ENCODE data around the gene TNPO2.
"Not testable (repeated sequence)": the region's sequence is repeated elsewhere in the genome, so short reads cannot be mapped to it uniquely, and the experiment has no call there.

TNPO2 gene

DNA sequence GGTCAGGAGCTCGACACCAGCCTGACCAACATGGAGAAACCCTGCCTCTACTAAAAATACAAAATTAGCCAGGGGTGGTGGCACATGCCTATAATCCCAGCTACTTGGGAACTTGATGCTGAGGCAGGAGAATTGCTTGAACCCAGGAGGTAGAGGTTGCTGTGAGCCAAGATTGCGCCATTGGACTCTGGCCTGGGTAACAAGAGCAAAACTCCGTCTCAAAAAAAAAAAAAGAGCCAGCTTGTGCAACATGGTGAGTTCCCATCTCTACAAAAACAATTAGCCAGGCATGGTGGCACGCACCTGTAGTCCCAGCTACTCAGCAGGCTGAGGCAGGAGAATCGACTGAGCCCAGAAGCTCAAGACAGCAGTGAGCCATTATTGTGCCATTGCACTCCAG is 45.7 kb downstream of the TNPO2 start:
- not testable (repeated sequence) for DNase-seq

DNA sequence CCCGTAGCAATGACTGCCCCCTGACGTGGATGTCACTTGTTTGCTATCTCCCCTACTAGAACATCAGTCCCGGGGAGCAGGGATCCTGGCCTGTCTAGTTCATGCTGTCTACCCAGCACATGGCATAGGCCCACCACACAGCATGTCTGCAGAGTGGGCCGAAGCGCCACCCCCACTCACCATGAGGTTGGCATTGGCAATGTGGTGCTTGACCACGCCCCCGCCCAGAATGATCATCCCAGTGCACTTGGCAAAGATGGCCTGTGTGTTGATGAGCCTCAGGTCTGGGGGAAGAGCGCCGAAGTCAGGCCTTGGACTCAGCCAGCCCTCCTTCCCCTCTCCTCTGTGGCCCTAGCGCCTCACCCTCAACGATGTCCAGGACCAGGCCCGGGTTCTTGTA is 46.8 kb downstream of the TNPO2 start:
- no peak for DNase-seq

DNA sequence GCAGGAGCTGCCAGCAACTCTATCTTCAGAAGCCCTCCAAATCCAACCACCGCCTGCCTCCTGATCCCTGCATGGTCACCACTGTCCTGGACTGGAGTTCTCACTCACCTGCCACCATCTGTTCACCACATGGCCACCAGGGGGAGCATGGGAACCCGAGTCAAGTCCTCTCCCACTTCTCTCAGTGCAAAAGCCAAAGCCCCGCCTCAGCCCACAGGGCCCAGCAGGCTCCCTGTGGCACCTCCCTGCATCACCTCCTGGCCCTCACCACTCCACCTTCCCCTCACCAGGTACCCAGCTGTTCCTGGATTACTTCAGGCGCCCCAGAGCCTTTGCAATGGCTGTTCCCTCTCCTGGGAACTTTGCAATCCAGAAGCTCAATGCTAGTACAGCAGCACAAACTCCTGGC is 47.3 kb downstream of the TNPO2 start:
- peak in 55 of 58 donors; percentile 2 to 86 (median 44) for DNase-seq

DNA sequence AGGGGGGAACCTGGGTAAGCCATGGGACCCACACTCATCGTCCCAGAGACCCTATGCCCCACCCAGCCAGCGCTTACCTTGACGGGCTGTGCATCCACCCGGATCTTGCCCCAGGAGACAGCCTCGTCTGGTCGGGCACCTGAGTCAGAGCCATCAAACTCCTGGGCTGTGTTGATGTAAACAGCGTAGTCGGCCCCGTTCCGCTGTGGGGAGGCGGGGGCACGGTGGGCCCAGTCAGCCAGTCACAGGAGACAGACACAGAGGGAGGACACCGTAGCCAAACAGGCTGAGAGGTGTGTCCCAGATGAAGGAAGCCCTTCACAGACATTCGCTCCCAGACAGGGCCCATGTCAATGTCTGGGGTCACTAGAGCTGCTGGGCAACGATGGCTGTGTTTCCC is 47.8 kb downstream of the TNPO2 start:
- no peak for DNase-seq

DNA sequence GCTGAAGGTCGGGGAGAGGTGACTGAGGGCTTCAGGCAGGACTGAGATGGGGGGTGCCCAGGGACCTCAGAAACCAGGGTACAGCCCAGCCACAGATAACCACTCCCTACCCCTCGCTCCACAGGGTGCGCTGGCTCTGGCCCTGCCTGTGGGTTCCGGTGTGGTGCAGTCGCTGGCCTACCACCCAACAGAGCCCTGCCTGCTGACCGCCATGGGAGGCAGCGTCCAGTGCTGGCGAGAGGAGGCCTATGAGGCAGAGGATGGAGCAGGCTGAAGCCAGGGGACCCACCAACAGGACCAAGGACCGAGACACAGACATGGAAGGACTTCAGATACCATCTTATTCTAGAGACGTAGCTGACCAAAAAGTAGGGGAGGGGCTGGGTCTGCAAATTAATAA is 48.3 kb downstream of the TNPO2 start:
- no peak for DNase-seq

DNA sequence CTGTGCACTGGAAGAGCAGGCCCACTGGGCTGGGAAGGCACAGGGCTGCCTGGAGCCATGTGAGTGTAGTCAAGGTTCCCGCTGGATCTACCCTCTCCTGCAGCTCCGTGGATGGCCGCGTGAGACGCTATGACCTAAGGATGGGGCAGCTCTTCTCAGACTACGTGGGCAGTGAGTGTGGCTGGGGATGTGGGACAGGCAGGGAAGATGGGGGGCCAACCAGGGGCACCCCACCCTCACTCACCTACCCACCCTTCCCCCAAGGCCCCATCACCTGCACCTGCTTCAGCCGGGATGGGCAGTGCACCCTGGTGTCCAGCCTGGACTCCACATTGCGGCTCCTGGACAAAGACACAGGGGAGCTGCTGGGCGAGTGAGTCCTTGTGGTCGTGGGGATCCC is 51.0 kb downstream of the TNPO2 start:
- DNase-seq = no peak

DNA sequence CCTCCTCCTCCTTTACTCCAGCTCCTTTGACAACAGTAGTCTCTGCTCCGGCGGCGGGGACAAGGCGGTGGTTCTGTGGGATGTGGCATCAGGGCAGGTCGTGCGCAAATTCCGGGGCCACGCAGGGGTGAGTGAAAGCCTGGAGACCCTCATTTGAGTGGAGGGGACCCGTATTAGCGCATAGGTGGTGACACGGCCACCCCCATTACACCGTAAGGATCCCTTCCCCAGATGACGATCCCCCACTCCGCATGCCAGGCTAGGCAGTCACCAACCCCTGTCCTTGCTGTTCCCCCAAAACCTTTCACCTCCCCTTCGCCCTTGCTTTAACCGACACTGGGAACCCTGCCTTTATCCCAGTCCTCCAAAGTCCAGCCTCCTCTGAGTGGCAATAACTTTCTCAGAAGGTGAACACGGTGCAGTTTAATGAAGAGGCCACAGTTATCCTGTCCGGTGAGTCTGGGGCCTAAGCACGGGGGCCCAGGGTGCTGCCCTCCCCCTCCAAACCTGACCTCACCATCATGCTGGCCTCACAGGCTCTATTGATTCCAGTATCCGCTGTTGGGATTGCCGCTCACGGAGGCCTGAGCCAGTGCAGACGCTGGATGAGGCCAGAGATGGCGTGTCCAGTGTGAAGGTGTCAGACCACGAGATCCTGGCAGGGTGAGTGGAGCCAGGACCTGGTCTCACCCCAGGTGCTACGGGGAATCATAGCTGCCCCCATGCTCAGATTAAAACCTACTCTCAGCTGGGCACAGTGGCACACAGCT is 53.4 kb downstream of the TNPO2 start:
- DNase-seq = no peak

DNA sequence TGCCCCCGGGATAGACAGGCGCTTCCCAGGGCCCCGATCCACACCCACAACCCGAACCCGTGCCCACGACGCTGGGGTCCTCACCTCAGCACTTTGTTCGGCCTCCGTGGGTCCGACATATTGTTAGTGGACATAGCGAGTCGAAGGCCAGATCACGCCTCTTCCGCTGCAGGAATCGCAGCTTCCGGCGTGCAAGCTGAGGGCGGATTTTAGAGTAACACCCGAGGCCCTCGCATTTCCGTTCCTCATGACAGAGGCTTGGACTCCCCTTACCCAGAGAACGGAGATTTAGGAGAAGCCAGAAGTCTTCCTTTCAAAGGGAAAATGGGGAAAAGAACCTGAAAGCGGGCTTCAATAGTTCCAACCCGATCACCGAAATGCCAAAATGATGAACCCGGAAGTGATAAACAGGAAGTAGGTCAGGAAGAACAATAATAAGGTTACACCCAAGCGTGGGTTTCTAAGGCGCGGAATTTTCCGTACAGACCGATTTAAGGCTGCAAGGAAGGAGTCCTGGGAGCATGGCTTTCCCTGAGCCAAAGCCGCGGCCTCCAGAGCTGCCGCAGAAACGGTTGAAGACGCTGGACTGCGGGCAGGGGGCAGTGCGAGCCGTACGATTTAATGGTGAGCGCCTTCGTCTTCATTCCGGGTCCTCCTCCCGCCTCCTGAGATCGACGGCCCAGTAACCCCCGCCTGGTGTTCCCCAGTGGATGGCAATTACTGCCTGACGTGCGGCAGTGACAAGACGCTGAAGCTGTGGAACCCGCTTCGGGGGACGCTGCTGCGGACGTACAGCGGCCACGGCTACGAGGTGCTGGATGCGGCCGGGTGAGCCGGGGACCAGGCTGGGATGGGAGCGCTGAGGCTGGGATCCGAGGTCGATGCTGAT is 54.2 kb downstream of the TNPO2 start:
- DNase-seq = peak in 57 of 58 donors; percentile 36 to 90 (median 78)

DNA sequence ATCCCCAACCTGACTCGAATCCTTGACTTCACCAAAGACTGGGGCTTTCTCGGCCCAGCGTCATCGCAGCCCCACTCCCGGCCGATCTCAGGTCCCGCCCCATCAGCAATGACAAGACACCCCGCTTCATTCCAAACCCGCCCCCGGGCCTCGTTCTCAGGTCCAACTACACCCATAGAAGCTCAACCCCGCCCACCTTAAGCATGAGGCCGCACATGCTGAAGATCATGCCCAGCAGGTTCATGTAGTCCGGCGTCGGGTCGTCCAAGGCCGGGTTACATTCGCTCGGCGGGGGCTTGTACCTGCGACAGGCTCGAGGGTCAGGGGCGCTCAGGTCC is 54.8 kb downstream of the TNPO2 start:
- peak in 33 of 58 donors; percentile 28 to 75 (median 65) for DNase-seq

DNA sequence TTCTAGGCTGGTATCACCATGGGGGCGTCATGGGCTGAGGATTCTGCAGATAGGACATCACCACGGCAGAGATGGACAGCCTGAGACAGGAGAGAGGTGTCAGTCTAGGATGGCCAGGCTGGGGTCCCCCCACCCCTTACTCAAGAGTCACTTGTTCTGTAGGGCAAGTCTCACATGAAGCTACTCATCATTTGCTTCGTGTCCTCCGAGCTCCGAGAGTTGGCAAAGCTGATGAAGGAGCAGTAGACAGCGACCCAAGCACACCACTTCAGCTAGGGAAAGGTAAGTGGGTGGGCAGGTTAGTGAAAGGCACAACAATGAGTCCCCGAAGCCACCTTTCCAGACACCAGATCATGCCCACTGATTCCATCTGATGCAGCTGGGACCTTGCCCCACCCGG is 55.4 kb downstream of the TNPO2 start:
- no peak for DNase-seq

DNA sequence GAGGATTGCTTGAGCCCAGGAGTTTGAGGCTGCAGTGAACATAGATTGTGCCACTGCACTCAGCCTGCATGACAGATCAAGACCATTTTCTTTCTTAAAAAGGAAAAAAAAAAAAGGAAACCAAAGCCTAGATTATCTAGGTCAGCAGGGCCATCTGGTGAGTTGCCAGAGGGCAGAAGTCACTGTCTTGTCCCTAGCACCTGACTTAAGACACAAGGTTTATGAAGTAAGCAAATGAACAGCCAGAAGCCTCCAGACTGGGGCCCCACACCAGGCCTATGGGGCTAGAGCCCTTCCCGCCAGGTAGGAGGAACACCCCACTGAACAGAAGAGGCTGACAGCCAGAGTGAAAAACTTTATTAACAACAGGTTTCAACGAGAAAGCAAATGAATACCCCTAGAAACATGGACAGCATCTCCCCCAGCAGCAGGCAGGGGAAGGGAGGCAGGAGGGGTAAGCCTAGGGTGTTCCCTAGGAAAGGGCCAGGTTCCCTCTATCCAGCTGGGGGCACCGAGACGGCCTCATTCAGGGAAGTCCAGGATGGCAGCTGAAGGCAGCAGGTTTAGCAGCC is 55.9 kb downstream of the TNPO2 start:
- no peak for DNase-seq

DNA sequence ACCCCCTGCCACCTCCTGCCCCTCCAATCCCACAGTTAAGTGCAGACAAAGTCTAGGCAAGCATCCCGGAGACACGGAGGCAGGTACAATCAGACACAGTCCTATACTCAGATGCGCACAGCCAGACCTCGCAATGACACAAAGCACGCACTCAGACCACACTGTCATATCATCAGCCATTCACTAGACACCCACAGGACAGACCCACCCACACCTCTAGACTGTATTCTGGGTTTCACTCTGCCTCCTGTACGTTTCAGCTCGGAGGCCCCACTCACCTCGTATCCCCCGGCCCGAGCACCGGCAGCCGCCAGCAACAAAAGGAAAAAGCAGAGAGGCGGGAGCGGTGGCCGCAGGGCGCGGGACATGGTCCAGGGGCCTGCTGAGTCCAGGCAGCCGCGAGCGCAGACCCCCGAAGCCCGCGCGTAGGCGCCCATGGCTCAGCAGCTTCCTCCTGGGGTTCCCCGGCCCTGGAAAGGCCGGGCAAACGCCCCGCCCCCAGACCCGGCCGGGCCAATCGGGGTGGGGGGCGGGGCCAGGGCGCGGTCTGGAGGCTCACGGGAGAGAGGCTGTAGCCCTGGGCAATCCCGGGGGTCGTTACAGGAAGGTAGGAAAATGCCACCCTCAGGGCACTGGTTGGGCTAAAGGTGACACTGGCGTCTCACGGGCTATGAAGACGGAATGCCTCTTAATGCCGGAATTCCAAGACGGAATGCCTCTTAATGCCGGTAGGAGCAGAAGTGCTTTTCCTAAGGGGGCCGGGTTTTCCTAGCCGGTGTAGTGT is 57.3 kb downstream of the TNPO2 start, which contains the start of the genes MAN2B1 and WDR83:
TSS of gene MAN2B1 (minus strand) at position 478 of the 784 bp plus-strand sequence. CDS start at position 437, 41 bp downstream.
TSS of gene WDR83 (plus strand) at position 543 of the 784 bp plus-strand sequence. CDS start 2,984 bp downstream, outside the sequence.
- DNase-seq = peak in 56 of 58 donors; percentile 15 to 77 (median 56)

DNA sequence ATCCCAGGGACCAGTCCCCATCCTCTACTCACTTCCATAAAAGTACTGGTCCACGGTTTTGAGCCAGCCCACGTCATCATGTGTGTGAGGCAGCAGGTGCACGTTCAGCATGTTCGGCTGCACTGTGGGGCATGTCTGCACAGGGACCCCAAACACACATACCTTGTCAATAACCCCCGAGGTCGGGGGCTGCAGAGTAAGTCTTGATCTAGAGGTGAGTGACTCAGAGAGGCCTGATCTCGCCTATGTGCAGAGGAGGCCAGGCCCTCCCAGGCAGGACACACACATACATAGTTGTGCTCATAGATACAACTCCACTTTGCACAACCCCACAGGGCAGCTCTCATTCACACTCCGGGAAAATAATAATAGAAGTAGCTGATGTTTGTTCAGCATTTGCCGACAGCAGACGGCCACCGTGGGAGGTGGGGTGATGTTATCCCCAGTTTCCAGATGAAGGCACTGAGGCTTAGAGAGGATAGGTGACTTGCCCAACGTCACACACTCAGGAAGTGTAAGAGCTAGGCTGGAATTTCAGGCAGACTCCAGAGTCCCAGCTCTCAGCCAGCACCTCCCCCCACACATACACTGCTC is 58.0 kb downstream of the TNPO2 start:
- DNase-seq = no peak

DNA sequence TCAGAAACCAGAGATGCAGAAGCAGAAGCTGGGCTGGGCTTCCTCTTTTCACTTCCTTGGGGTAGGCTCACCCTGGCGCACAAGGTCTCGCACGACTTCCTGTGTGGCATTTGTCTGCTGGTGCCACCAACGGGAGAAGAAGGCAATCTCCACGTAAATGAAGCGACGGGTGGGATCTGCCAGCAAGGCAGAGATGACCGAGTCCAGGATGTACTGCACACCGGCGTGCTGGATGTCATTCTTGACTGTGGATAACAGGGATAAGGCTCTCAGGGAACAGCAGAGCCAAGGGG is 58.5 kb downstream of the TNPO2 start:
- DNase-seq = peak in 17 of 58 donors; percentile 3 to 52 (median 16)

DNA sequence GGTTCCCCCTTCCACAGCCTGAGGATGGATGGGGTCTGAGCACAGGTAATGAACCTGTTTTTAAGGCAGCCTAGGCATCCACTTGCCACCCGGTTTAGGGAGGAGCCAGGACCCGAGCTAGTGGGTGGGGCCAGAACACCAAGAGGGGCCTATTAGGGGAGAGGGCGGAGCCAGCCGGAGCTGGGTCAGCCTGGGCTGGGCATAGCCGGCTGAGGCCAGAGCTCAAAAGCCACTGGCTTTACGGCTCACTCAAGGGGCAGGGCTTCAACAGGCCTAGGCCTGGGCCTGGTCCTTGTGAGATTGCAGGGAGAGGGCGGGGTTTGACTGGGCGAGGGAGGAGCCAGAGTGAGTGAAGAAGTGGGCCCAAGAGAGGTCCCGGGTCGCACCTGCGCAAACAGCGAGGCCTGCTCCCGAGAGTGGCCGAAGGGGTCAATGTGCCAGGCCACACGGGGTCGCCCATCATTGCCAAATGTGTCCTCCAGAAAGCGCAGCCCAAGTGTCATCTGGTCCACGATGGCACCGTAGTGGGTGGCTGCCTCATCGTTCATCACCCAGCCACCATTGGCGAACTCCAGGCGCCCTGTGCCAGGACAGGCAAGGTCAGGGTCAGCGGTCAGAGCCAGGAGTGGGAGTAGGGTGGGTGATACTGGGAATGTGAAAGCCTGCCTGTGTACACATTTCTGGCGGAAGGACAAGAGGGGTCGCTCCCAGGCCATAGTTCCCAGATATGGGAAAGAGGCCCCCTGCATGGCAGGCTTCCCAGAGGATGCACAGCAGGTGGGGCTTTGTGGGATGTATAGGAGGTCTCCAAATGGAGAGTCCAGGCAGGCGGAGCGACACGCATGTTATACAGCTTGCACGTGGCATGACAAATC is 59.1 kb downstream of the TNPO2 start:
- DNase-seq = peak in 1 of 58 donors; percentile 17

DNA sequence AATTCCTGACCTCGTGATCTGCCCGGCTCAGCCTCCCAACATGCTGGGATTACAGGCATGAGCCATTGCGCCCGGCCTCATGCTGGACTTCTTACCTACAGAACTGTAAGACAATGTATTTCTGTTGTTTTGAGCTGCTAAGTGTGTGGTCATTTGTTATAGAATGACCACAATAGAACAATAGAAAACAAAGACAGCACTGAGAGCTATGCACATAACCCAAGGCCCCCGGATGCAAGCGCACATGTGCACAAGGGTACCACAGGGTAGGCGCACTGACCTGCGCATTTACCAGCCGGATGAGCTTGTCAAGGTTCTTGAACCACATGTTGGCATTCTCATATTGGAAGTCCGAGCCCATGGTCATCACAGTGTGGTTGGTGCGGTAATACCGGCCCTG is 62.8 kb downstream of the TNPO2 start:
- peak in 15 of 58 donors; percentile 3 to 65 (median 28) for DNase-seq

DNA sequence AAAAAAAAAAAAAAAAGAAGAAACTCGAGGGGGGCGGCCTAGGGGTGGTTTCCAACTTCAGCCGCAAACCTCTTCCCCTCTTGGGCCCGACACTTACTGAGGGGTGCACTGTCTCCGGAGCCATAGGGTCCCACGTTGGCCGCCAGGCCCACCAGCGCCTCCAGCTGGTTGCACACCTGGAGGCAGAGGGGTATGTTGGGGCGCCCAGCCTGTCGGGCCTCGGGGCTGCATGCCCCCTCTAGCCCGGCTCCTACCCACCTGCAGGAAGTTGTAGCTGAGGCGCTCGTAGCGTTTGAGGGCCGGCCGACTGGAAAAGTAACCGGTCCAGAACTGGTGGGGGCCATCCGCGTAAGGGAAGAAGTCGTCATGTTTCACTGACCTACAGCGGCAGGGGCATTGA is 65.8 kb downstream of the TNPO2 start:
- no peak for DNase-seq

DNA sequence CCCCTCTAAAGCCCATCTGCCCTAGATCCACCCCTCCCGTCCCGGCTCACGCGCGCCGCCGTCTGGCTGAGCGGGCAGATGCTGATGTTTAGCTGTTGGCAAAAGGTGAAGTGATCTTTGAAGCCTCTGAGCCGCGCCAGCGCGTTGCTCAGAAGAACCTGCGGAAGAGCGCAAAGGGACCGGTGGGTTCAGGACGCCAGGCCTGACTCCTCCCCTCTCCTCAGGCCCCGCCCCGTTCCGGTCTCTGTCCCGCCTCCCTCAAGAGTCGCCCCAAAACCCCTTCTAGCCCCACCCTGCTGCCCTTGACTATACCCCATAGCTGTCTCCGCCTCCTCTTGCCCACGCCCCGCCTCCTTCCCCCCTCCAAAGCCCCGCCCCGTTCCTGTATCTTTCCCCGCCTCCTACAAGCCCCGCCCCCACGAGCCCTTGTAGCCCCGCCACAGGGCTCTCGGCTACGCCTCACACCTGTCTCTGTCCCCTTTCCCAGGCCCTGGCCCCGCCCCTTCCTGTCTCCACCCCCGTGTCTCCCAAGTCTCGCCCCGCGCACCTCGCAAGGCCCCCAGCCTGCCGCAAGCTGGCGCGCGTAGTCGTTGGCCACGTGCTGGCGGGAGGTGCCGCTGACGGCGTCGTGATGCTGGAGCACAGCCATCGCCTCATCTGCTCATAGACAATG is 66.7 kb downstream of the TNPO2 start:
- DNase-seq = no peak

DNA sequence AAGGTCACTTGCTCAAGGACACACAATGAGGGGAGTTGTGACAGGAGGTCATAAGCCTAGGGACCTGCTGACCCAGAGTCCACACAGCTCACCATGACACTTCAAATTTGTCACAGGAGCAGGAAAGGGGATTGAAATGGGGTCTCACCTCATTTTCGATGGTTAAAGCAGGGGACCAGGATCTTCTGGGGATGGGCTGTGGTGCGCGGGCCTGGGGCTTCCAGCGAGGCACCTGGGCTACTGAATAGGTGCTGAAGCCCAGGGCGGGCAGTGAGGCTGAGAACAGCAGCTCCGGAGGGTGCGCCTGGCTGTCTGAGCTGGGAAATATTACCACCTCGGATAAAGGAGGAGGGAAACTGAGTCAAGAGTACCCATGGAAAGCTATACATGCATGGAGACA is 68.2 kb downstream of the TNPO2 start:
- no peak for DNase-seq

Data from anterior cingulate cortex (tissue), 58 donors.